AG04449 (cell line): ENCODE results near the gene DACH1.

ENCODE experiments used
- CTCF ChIA-PET: fragments of 350-600 bp; formaldehyde crosslinking; extraction: SDS; loops from one replicate; lab custom pipeline; 2021; ENCODE audit warnings: antibody characterized with exemption; lab: Yijun Ruan, JAX
- POLR2A ChIA-PET: fragments of 400-600, 350-600 bp; formaldehyde crosslinking; extraction: SDS; loops from one replicate; lab custom pipeline; 2020; ENCODE audit warnings: antibody characterized with exemption, inconsistent platforms; lab: Yijun Ruan, JAX
- DNase-seq: peaks from one replicate; pipeline ENCODE4 v3.0.0-alpha.2; 2010; ENCODE audit warnings: low read depth, low spot score
- H3K4me3 ChIP-seq: 2 replicates; pipeline ENCODE4 v1.5.1; 2011; ENCODE audit warnings: low read depth, mild to moderate bottlenecking, control low read depth, low read length
- TF ChIP-seq, protein P1 (sequence below): IDR thresholded peaks from one replicate; pipeline ENCODE4 v1.5.1; 2011; ENCODE audit warnings: mild to moderate bottlenecking, moderate library complexity, low read length, control low read depth, inconsistent platforms; ENCODE audit not compliant: insufficient read depth; ENCODE audit errors: missing control alignments

The DACH1 gene

DNA sequence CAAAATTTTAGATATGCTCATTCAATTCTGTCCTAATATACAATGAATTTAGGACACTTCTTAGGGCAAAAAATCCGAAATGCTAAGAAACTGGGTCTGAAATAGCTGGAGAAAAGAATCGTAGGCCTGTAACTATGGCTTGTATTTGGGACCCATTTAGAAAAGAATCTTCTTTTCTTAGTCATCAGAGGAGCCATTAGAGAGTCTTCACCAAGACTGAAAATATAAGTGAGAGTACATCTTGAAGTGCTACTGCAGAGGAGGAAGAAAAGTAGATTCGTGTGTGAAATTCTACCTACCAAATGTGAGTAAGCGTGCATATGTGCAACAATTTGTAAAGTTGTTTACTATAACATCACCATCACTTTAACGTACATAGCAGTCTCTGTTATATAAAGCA lies 8.8 kb upstream of the DACH1 start:
- ChIA-PET POLR2A (no interaction called here), CTCF (no interaction called here)
- DNase-seq = no peak
- no peak overlapping the region for H3K4me3 ChIP-seq
- TF ChIP-seq, protein P1, sequence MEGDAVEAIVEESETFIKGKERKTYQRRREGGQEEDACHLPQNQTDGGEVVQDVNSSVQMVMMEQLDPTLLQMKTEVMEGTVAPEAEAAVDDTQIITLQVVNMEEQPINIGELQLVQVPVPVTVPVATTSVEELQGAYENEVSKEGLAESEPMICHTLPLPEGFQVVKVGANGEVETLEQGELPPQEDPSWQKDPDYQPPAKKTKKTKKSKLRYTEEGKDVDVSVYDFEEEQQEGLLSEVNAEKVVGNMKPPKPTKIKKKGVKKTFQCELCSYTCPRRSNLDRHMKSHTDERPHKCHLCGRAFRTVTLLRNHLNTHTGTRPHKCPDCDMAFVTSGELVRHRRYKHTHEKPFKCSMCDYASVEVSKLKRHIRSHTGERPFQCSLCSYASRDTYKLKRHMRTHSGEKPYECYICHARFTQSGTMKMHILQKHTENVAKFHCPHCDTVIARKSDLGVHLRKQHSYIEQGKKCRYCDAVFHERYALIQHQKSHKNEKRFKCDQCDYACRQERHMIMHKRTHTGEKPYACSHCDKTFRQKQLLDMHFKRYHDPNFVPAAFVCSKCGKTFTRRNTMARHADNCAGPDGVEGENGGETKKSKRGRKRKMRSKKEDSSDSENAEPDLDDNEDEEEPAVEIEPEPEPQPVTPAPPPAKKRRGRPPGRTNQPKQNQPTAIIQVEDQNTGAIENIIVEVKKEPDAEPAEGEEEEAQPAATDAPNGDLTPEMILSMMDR = no peak

DNA sequence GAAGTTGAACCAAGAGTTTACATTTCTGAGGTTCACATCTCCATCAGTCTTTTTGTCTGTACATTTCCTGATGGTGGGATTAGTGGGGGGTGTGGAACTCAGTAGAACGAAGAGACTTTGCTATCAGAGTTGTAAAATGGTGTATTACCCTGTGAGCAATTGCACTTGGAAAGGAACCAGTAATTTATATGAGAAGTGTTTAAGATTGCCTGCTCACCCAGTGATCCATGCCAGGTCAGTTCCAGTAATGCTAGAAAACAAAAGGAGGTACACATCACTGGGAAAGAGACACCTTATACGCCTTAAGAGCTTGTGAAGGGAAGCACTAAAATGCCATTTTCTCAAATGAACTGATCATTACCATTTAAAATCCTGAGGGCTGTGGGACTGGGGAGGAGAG lies 7.5 kb upstream of the DACH1 start:
- CTCF ChIA-PET = no interaction called here
- TF ChIP-seq, protein P1 = no peak
- DNase-seq = no peak
- POLR2A ChIA-PET = no interaction called here
- H3K4me3 ChIP-seq = no peak overlapping the region

DNA sequence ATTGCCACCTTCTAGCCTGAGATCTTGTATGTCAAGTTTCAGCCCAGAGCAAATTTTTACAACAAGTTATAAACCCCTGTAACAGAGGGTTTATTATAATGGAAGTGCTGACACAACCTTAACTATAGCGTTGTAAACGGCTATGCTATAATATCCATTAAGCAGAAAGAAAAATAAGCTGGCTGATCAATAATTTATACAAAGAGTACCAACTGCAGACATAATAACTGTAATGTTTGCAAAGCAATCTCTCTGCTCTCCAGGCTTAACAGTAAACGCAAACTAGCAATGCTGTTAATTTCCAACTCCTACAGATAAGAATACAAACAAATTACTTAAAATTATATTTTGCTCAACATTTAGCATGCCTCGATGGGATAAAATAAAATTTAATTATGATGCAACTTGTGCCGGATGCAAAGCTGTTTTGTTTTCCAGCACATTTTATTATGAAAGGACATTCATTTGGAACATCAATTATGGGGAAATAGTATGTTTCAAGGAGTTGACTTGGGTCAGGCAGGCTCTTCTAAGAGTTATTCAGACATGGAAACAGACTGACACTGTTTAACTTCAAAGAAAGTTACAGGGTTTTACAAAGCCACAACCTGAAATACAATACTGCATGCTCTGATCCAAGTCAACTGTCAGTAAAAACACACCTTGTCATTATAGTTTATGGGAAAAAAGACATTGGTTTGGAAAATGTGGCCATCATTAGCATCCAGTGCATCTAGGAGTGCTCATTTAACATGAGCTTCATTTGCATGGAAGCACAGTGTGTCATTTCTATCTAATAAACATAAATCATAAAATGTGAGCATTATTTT lies 6.6 kb upstream of the DACH1 start:
- TF ChIP-seq, protein P1 = no peak
- no peak for DNase-seq
- H3K4me3 ChIP-seq = no peak overlapping the region
- CTCF ChIA-PET = no interaction called here
- POLR2A ChIA-PET = no interaction called here

DNA sequence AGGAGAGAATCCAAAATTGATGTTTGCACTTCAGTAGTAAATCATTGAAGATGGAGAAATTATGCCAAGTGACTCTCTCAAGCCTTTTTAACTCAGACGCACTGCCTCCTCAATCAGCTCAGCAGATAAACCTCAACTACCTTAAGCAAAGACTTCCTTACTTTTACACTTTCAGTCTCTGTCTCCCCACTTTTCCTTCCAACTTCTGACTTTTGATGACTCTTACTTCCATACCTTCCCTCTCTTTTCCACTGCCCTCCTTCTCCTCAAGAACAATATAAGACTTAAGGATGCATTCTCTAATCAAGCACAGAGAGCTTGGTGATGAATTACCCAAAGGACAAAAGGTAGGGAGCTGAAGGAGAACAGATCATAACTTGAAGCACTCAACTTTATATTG lies 4.8 kb upstream of the DACH1 start:
- ChIA-PET CTCF (no interaction called here), POLR2A (no interaction called here)
- H3K4me3 ChIP-seq = no peak overlapping the region
- DNase-seq = no peak
- TF ChIP-seq, protein P1 = no peak

DNA sequence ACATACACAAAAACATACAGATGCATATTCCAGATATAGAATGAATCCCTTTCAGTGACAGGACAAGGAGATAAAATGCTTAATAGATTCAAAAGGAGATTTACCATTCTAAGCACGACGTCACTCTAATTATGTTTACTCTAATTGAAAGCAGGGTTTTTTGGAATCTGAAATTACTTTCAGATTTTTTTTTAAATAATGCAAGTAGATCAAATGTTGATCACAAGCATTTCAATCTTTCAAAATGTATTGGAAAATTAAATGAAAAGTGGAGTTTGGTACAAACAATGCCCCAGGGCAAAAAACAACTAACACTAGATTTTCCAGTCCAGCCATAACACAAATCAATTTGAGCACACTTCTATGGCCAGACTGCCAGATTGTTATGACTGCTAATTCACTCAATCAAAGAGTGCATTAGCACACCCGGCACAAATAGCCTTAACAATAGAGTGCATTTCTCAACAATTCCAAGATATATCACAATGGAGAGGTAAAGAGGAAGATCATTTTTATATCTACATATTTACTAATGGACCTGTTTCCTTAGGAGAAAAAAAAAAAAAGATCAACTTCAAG lies 4.3 kb upstream of the DACH1 start:
- POLR2A ChIA-PET = no interaction called here
- no peak overlapping the region for H3K4me3 ChIP-seq
- CTCF ChIA-PET = no interaction called here
- DNase-seq = no peak
- TF ChIP-seq, protein P1 = no peak

DNA sequence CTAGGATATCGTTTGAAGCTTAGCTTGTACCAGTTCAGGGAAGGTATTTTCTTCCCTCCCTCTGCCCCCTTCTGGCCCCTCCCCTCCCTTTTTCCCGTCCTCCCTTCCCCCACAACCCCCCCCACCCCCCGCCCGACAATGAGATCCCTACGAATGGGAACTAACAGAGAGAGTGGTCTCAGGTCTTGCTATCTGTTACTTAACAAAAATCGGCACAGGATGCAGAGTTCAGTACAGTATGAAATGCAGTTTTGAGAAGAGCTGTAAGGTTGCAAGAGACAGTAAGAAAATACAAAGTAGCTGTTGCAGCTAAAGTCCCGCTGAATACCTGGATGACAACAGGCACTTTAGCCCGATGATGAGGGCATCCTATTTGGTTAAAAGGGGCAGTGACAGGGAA lies 3.1 kb upstream of the DACH1 start:
- no peak for DNase-seq
- no peak overlapping the region for H3K4me3 ChIP-seq
- POLR2A ChIA-PET = no interaction called here
- TF ChIP-seq, protein P1 = no peak
- CTCF ChIA-PET = no interaction called here
